GM21381 (cell line): ENCODE data around the gene FGF14.
"Not testable (repeated sequence)": the region's sequence is repeated elsewhere in the genome, so short reads cannot be mapped to it uniquely, and the experiment has no call there.

Experiments
- ATAC-seq: cut with Tn5 transposase; IDR thresholded peaks from one replicate; pipeline ENCODE4 v1.9.1; 2021; ENCODE audit warnings: mild to moderate bottlenecking, moderate library complexity; ENCODE audit not compliant: unreplicated experiment

The FGF14 gene

GRCh38 chr13:102139626-102140025 lies 262.2 kb downstream of the FGF14 start:
- ATAC-seq, result no peak

GRCh38 chr13:102138635-102139190 lies 263.1 kb downstream of the FGF14 start:
- ATAC-seq, result no peak

GRCh38 chr13:102137904-102138303 lies 263.9 kb downstream of the FGF14 start:
- not testable (repeated sequence) for ATAC-seq

- no peak for ATAC-seq
These were observed 265.0 kb downstream of the FGF14 start for GRCh38 chr13:102136735-102137296.

GRCh38 chr13:102132777-102133295 lies 269.0 kb downstream of the FGF14 start:
- no peak for ATAC-seq

GRCh38 chr13:102131246-102131645 lies 270.6 kb downstream of the FGF14 start:
- ATAC-seq, result no peak

GRCh38 chr13:102128216-102128810 lies 273.5 kb downstream of the FGF14 start:
- ATAC-seq, result no peak

GRCh38 chr13:102127153-102127552 lies 274.7 kb downstream of the FGF14 start:
- no peak for ATAC-seq

- no peak for ATAC-seq
These were observed 279.7 kb downstream of the FGF14 start for GRCh38 chr13:102122147-102122546.

- ATAC-seq, result no peak
These were observed 284.5 kb downstream of the FGF14 start for GRCh38 chr13:102117175-102117831.

GRCh38 chr13:102103469-102103868 lies 298.4 kb downstream of the FGF14 start:
- no peak for ATAC-seq

- no peak for ATAC-seq
These were observed 301.6 kb downstream of the FGF14 start for GRCh38 chr13:102100234-102100633.

- ATAC-seq, result no peak
These were observed 304.1 kb downstream of the FGF14 start for GRCh38 chr13:102097708-102098107.

- ATAC-seq, result not testable (repeated sequence)
These were observed 308.6 kb downstream of the FGF14 start for GRCh38 chr13:102093288-102093687.

GRCh38 chr13:102091231-102091630 lies 310.6 kb downstream of the FGF14 start:
- no peak for ATAC-seq

GRCh38 chr13:102090532-102090931 lies 311.3 kb downstream of the FGF14 start:
- ATAC-seq, result no peak

- no peak for ATAC-seq
These were observed 312.1 kb downstream of the FGF14 start for GRCh38 chr13:102089722-102090121.

- no peak for ATAC-seq
These were observed 312.7 kb downstream of the FGF14 start for GRCh38 chr13:102089177-102089576.

- ATAC-seq, result no peak
These were observed 328.6 kb downstream of the FGF14 start for GRCh38 chr13:102073251-102073650.

- no peak for ATAC-seq
These were observed 330.1 kb downstream of the FGF14 start for GRCh38 chr13:102071711-102072110.

- ATAC-seq, result not testable (repeated sequence)
These were observed 333.5 kb downstream of the FGF14 start for GRCh38 chr13:102068323-102068722.
